ENCODE measurements around the gene MEIOC.

DNA sequence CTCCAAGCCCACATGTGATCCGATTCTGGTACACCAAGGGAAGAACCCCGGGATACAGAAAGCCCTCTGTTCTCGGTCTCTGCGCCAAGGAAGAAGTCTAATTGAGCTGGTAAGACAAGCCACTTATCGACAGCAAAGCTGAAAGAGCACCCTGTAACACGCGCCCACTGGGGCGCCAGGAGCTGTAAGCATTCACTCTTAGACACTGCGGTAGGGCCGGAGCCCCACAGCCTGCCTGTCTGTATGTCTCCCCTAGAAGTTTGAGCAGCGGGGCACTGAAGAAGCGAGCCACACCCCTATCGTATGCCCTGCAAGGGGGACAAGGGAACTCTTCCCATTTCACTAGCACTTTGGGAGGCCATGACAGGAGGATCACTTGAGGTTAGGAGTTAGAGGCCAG lies 27.0 kb upstream of the MEIOC start:
- no peak for TF ChIP-seq EZH2 (IDR thresholded peaks at IDR 0.05)
- no peak for TF ChIP-seq POLR2AphosphoS5 (IDR thresholded peaks at IDR 0.05; ENCODE audit: borderline replicate concordance, low read depth, low read length)
- no peak for TF ChIP-seq FOXP2 (optimal IDR thresholded peaks at IDR 0.05; ENCODE audit: control extremely low read depth, extremely low read length, insufficient read depth)
